SH-SY5Y (cell line): Measurements from ENCODE around the gene VARS2.

Experiments
- GATA2 ChIP-seq: IDR thresholded peaks from 2 replicates; pipeline ENCODE4 v1.6.1; 2011; ENCODE audit warnings: mild to moderate bottlenecking, low read depth, low read length
- GATA3 ChIP-seq: IDR thresholded peaks from 2 replicates; pipeline ENCODE4 v1.6.1; 2011; ENCODE audit warnings: low read depth, mild to moderate bottlenecking, low read length, moderate library complexity

DNA sequence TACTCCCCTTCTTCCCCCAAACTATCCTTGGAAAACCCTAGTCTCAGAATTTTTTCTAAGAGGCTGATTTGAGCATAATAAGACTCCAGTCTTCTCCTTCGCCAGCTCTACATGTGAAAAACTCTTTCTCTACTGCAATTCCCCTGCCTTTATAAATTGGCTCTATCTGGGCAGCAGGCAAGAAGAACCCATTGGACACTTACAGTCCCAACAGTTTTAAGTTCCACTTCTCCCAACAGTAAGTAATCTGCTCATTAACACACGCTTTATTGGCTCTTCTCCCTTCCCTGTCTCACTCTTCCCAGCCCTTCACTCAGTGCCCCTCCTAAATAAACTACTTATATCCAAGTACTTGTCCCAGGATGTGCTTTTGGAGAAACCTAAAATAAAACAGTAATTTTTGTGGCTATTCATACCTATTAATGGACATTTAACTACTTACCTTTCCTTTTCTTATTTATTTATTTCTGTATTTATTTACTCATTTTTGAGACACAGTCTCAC lies 40.8 kb upstream of the VARS2 start:
- no peak for TF ChIP-seq GATA2
- TF ChIP-seq GATA3, result no peak
